ENCODE data around the gene DNAH1. TPM values are rescaled to one million over a fixed set of nuclear protein-coding genes. Genes with fewer than 3 reads are reported as not detected.

DNAH1 gene
- total RNA-seq, 1 donor from 2014 or later, result 0.80 TPM

DNA sequence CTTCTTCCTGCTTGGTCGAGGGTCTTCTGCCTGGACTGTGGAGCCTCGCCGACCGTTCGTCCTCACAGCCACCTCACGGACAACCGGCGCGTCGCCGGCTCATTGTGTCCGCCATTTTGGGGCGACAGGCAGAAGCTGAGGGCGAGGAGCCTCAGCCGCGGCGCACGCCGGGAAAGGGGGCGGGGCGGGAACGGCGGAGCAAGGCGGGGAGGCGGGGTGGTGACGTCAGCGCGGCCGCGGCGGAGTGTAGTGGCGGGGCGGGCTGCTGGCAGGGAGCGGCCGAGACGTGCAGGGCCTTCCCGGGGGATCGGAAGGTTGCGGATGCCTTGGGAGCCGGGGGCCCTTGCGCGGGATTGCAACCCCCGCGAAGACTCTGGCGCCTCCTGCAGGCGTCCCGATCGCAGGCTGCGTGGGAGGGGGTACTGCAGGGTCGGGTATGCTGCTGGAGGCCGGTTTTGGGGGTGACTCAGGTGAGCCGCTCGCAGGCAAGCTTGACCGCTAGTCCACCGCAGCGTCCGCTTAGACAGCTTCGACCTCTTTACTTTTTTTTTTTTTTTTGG lies 37.5 kb upstream of the DNAH1 start, which contains the start of gene WDR82:
Gene WDR82 (minus strand): TSS at position 140 of the 560 bp plus-strand sequence. CDS start 288 bp downstream, outside the sequence.
- peak within 1 kb of the TSS; percentile 91 for H3K27ac ChIP-seq
- H3K4me1 ChIP-seq, result peaks cover 32% of the 10 kb centered on the region
- peak; percentile 98 for DNase-seq (ENCODE audit: low spot score)
- peaks cover 46% of the 10 kb centered on the region for H3K79me2 ChIP-seq (ENCODE audit: low read depth)
- H3K36me3 ChIP-seq, result no peaks in the 10 kb centered on the region
- peaks cover 45% of the 10 kb centered on the region for H4K20me1 ChIP-seq (ENCODE audit: low read depth)
- H3K27me3 Mint-ChIP-seq (ENCODE audit: insufficient read depth, low read depth), result peaks cover 9% of the 10 kb centered on the region
- H3K9me3 Mint-ChIP-seq, result no peaks in the 10 kb centered on the region
- peaks cover 38% of the 10 kb centered on the region for H3K4me1 Mint-ChIP-seq
- peak within 1 kb of the TSS; percentile 100 for H3K27ac Mint-ChIP-seq
- no peaks in the 10 kb centered on the region for H3K9me3 ChIP-seq (ENCODE audit: low read depth)
- peak within 1 kb of the TSS; percentile 99 for H3K4me2 ChIP-seq
- H3K4me3 Mint-ChIP-seq, result peak within 1 kb of the TSS; percentile 96
- peak within 1 kb of the TSS; percentile 32 for H2AFZ ChIP-seq (replicated peaks)
- H3K9ac ChIP-seq, result peak within 1 kb of the TSS; percentile 93
- TF ChIP-seq, protein P1, sequence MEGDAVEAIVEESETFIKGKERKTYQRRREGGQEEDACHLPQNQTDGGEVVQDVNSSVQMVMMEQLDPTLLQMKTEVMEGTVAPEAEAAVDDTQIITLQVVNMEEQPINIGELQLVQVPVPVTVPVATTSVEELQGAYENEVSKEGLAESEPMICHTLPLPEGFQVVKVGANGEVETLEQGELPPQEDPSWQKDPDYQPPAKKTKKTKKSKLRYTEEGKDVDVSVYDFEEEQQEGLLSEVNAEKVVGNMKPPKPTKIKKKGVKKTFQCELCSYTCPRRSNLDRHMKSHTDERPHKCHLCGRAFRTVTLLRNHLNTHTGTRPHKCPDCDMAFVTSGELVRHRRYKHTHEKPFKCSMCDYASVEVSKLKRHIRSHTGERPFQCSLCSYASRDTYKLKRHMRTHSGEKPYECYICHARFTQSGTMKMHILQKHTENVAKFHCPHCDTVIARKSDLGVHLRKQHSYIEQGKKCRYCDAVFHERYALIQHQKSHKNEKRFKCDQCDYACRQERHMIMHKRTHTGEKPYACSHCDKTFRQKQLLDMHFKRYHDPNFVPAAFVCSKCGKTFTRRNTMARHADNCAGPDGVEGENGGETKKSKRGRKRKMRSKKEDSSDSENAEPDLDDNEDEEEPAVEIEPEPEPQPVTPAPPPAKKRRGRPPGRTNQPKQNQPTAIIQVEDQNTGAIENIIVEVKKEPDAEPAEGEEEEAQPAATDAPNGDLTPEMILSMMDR (IDR thresholded peaks at IDR 0.05), result peak; percentile 54
- TF ChIP-seq EZH2phosphoT487 (IDR thresholded peaks at IDR 0.05) (no peak), EZH2 (IDR thresholded peaks at IDR 0.05) (no peak)
- H3K4me3 ChIP-seq, result peak within 1 kb of the TSS; percentile 89
- peaks cover 13% of the 10 kb centered on the region for H3K36me3 Mint-ChIP-seq
- peaks cover 22% of the 10 kb centered on the region for H3F3A ChIP-seq (ENCODE audit: low read depth)
- H3K27me3 ChIP-seq, result no peaks in the 10 kb centered on the region

DNA sequence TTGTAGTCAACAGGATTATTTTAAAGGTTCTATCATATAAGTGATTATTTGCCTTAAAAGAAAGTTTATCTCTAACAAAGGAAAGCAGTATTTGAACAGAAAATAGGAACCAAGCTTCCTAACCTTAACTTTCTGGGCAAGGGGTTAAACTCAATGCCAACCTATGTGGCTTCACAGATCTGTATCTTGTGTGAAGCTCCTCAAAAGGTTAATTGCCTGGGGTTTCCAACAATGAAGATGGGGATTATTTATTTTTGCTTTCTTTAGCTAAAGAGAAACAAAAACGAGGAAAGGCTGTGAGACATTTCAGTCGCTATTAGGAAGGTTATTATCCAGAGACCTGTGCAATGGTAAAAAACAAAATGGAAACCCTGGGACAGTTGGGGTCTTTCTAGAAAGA lies 36.5 kb upstream of the DNAH1 start:
- Mint-ChIP-seq H3K27me3 (ENCODE audit: insufficient read depth, low read depth) (peaks cover 8% of the 10 kb centered on the region), H3K4me1 (peaks cover 34% of the 10 kb centered on the region), H3K27ac (no peak overlapping the region), H3K36me3 (peaks cover 8% of the 10 kb centered on the region), H3K9me3 (no peaks in the 10 kb centered on the region), H3K4me3 (peak overlapping the region; percentile 96)
- Histone ChIP-seq H3K9me3 (ENCODE audit: low read depth) (no peaks in the 10 kb centered on the region), H3K9ac (no peak overlapping the region), H3K4me2 (peak overlapping the region; percentile 81), H3K27me3 (no peaks in the 10 kb centered on the region), H3K36me3 (no peaks in the 10 kb centered on the region), H3K4me1 (peaks cover 32% of the 10 kb centered on the region), H3K79me2 (ENCODE audit: low read depth) (peaks cover 36% of the 10 kb centered on the region), H3K4me3 (no peak overlapping the region), H3K27ac (peak overlapping the region; percentile 60), H4K20me1 (ENCODE audit: low read depth) (peaks cover 35% of the 10 kb centered on the region), H2AFZ (replicated peaks) (no peak overlapping the region), H3F3A (ENCODE audit: low read depth) (peaks cover 22% of the 10 kb centered on the region)
- TF ChIP-seq, protein P1 (IDR thresholded peaks at IDR 0.05), result no peak
- TF ChIP-seq EZH2phosphoT487 (IDR thresholded peaks at IDR 0.05) (no peak), EZH2 (IDR thresholded peaks at IDR 0.05) (no peak)
- no peak for DNase-seq (ENCODE audit: low spot score)

DNA sequence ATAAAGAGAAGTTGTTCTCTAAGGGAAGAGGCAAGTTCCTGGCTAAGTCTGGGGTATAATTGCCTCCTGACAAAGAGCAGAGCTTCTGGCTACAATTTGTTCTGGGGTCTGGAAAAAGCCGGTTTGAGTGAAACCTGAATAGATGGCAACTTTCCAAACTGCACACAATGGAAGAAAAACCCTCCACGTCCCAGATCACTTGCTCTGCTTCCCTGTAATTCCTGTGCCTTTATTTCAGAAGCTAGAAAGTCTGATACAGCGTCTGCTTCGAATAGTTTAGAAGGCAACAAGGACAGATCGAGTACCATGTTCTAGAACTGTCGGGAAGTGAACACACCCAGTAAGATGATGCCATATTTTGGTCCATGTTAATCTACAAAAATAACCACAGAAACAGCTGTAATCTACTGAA lies 36.1 kb upstream of the DNAH1 start:
- H3K27me3 Mint-ChIP-seq (ENCODE audit: insufficient read depth, low read depth), result peaks cover 8% of the 10 kb centered on the region
- Histone ChIP-seq H3K36me3 (no peaks in the 10 kb centered on the region), H3K9ac (no peak overlapping the region), H4K20me1 (ENCODE audit: low read depth) (peaks cover 30% of the 10 kb centered on the region), H3K79me2 (ENCODE audit: low read depth) (peaks cover 31% of the 10 kb centered on the region), H3K4me3 (no peak overlapping the region), H2AFZ (replicated peaks) (no peak overlapping the region), H3K4me1 (peaks cover 32% of the 10 kb centered on the region), H3F3A (ENCODE audit: low read depth) (peaks cover 22% of the 10 kb centered on the region), H3K27ac (peak overlapping the region; percentile 60), H3K4me2 (peak overlapping the region; percentile 81), H3K9me3 (ENCODE audit: low read depth) (no peaks in the 10 kb centered on the region), H3K27me3 (no peaks in the 10 kb centered on the region)
- H3K4me1 Mint-ChIP-seq, result peaks cover 33% of the 10 kb centered on the region
- DNase-seq (ENCODE audit: low spot score), result peak; percentile 57
- no peaks in the 10 kb centered on the region for H3K9me3 Mint-ChIP-seq
- H3K27ac Mint-ChIP-seq, result no peak overlapping the region
- H3K36me3 Mint-ChIP-seq, result peaks cover 8% of the 10 kb centered on the region
- TF ChIP-seq EZH2phosphoT487 (IDR thresholded peaks at IDR 0.05) (no peak), EZH2 (IDR thresholded peaks at IDR 0.05) (no peak)
- TF ChIP-seq, protein P1 (IDR thresholded peaks at IDR 0.05), result no peak
- H3K4me3 Mint-ChIP-seq, result peak overlapping the region; percentile 96

Measured in neural progenitor cell (in vitro differentiated cells).